Smooth muscle cell (in vitro differentiated cells): ENCODE data around the gene GFY. TPM values are rescaled to one million over a fixed set of nuclear protein-coding genes. Genes with fewer than 3 reads are reported as not detected.

Experiments
- DNase-seq: peaks from one replicate; lab custom pipeline; 2025; ENCODE audit not compliant: unreplicated experiment; lab: John Stamatoyannopoulos, UW
- H2AFZ ChIP-seq: fragments of 200-600 bp; sonication (generic); 2 replicates; pipeline ENCODE4 v1.6.0; 2016; ENCODE audit warnings: antibody characterized with exemption, low read depth, mild to moderate bottlenecking
- H3F3A ChIP-seq: fragments of 200-600 bp; sonication (generic); 2 replicates; pipeline ENCODE4 v1.6.0; 2017; ENCODE audit warnings: antibody characterized with exemption, low read depth
- H3K27ac ChIP-seq: fragments of 200-600 bp; sonication (generic); 2 replicates; pipeline ENCODE4 v1.5.1; 2016; ENCODE audit warnings: low read depth, mild to moderate bottlenecking
- H3K27me3 ChIP-seq: fragments of 200-600 bp; sonication (generic); 2 replicates; pipeline ENCODE4 v1.6.1; 2016; ENCODE audit warnings: low read depth, mild to moderate bottlenecking
- H3K36me3 ChIP-seq: fragments of 200-600 bp; sonication (generic); 2 replicates; pipeline ENCODE4 v1.5.1; 2016; ENCODE audit warnings: low read depth
- H3K4me1 ChIP-seq: fragments of 200-600 bp; sonication (generic); 2 replicates; pipeline ENCODE4 v1.5.1; 2016; ENCODE audit warnings: low read depth
- H3K4me2 ChIP-seq: fragments of 200-600 bp; sonication (generic); 2 replicates; pipeline ENCODE4 v1.6.0; 2016; ENCODE audit warnings: mild to moderate bottlenecking
- H3K4me3 ChIP-seq: fragments of 200-600 bp; sonication (generic); 2 replicates; pipeline ENCODE4 v1.5.1; 2016; ENCODE audit warnings: mild to moderate bottlenecking
- H3K79me2 ChIP-seq: fragments of 200-600 bp; sonication (generic); 2 replicates; pipeline ENCODE4 v1.6.0; 2016; ENCODE audit warnings: low read depth, mild to moderate bottlenecking
- H3K9ac ChIP-seq: fragments of 200-600 bp; sonication (generic); 2 replicates; pipeline ENCODE4 v1.6.0; 2016; ENCODE audit warnings: low read depth
- H3K9me3 ChIP-seq: fragments of 200-600 bp; sonication (generic); replicated peaks from 2 replicates; pipeline ENCODE4 v1.5.1; 2016; ENCODE audit warnings: low read depth
- H4K20me1 ChIP-seq: fragments of 200-600 bp; sonication (generic); 2 replicates; pipeline ENCODE4 v1.6.0; 2016; ENCODE audit warnings: low read depth
- CTCF ChIP-seq: fragments of 200-600 bp; sonication (generic); IDR thresholded peaks from 2 replicates; pipeline ENCODE4 v1.5.1; 2017; ENCODE audit warnings: borderline replicate concordance, mild to moderate bottlenecking, antibody characterized with exemption; ENCODE audit not compliant: insufficient read depth, poor library complexity, severe bottlenecking
- WGBS: methylation state at CpG from one replicate; pipeline ENCODE4 v1.1.7; 2016; ENCODE audit warnings: low lambda C conversion rate; 5-methylcytosine and 5-hydroxymethylcytosine counted together
- polyA plus RNA-seq: library from polyadenylated mRNA; unstranded; fragments of >200 nt; fragmentation: Nextera tagmentation; extraction: Ambion mirVana; gene quantifications from 2 replicates; pipeline ENCODE4 v1.2.1, GENCODE V29; 2016
- total RNA-seq: library from RNA; depleted of rRNA; stranded (reverse); fragments of >200 nt; gene quantifications from 2 replicates; pipeline ENCODE4 v1.2.3, GENCODE V29; 2014

GFY gene
- total and polyA plus RNA-seq, 2 experiments from 2014 or later: not detected

GRCh38 chr19:49408816-49409440, 16.3 kb upstream of the GFY start:
- H3K79me2 ChIP-seq: no peaks in the 10 kb centered on the region
- no peak overlapping the region for H2AFZ ChIP-seq
- H3K36me3 ChIP-seq: no peaks in the 10 kb centered on the region
- no peaks in the 10 kb centered on the region for H3K27me3 ChIP-seq
- no peak for TF ChIP-seq CTCF
- H3F3A ChIP-seq: no peaks in the 10 kb centered on the region
- peaks cover 8% of the 10 kb centered on the region for H3K4me1 ChIP-seq
- H3K9me3 ChIP-seq: no peaks in the 10 kb centered on the region
- H3K9ac ChIP-seq: no peak overlapping the region
- no peak overlapping the region for H3K4me3 ChIP-seq
- H3K27ac ChIP-seq: no peak overlapping the region
- WGBS: 78% methylated on average over 8 of the region's 8 CpGs
- DNase-seq: no peak
- H3K4me2 ChIP-seq: no peak overlapping the region
- no peaks in the 10 kb centered on the region for H4K20me1 ChIP-seq

GRCh38 chr19:49409441-49410029, 15.7 kb upstream of the GFY start:
- H3K4me1 ChIP-seq: peaks cover 3% of the 10 kb centered on the region
- no peak overlapping the region for H3K4me3 ChIP-seq
- H3K9me3 ChIP-seq: no peaks in the 10 kb centered on the region
- no peak for DNase-seq
- no peaks in the 10 kb centered on the region for H3K27me3 ChIP-seq
- no peak overlapping the region for H2AFZ ChIP-seq
- no peaks in the 10 kb centered on the region for H4K20me1 ChIP-seq
- no peaks in the 10 kb centered on the region for H3F3A ChIP-seq
- H3K27ac ChIP-seq: no peak overlapping the region
- no peak overlapping the region for H3K9ac ChIP-seq
- H3K79me2 ChIP-seq: no peaks in the 10 kb centered on the region
- TF ChIP-seq CTCF: no peak
- H3K4me2 ChIP-seq: no peak overlapping the region
- no peaks in the 10 kb centered on the region for H3K36me3 ChIP-seq
- 93% methylated on average over 5 of the region's 5 CpGs for WGBS

GRCh38 chr19:49411681-49412326, 13.4 kb upstream of the GFY start:
- Histone ChIP-seq H3K27me3 (no peaks in the 10 kb centered on the region), H3K36me3 (no peaks in the 10 kb centered on the region)
- 90% methylated on average over 3 of the region's 3 CpGs for WGBS

More at GRCh38 chr19:49411681-49412326, 13.4 kb upstream of the GFY start:
- Histone ChIP-seq H3K4me3 (no peak overlapping the region), H4K20me1 (no peaks in the 10 kb centered on the region), H3K27ac (no peak overlapping the region), H3K4me1 (no peaks in the 10 kb centered on the region), H3K79me2 (no peaks in the 10 kb centered on the region), H3K9me3 (no peaks in the 10 kb centered on the region), H3K9ac (no peak overlapping the region), H3F3A (no peaks in the 10 kb centered on the region), H3K4me2 (no peak overlapping the region), H2AFZ (no peak overlapping the region)
- TF ChIP-seq CTCF: no peak
- DNase-seq: no peak
